A549 (cell line): ENCODE measurements around the gene AHSG.

Experiments used
- CHD4 ChIP-seq: fragments of 200-600 bp; sonication (generic); IDR thresholded peaks from 2 replicates; pipeline ENCODE4 v1.6.1; 2016; ENCODE audit warnings: antibody characterized with exemption, mild to moderate bottlenecking, borderline replicate concordance
- EP300 ChIP-seq, 2 experiments: fragments of >200 bp; sonication (Bioruptor Twin); formaldehyde crosslinking; IDR thresholded peaks; 2 replicates in 1 of 2; 3 replicates in 1 of 2; pipeline ENCODE4 v1.6.1; 2016 to 2017
- JUN ChIP-seq, 2 experiments: fragments of >200 bp; sonication (Bioruptor Twin); formaldehyde crosslinking; IDR thresholded peaks; 2 replicates in 1 of 2; 3 replicates in 1 of 2; pipeline ENCODE4 v1.6.1; 2016 to 2017
- RAD21 ChIP-seq, 2 experiments: fragments of >200 bp in 1 of 2; sonication (Bioruptor Twin) in 1 of 2; formaldehyde crosslinking in 1 of 2; IDR thresholded peaks in 1 of 2; conservative IDR thresholded peaks in 1 of 2; 2 replicates in 1 of 2; 3 replicates in 1 of 2; pipeline ENCODE4 v1.6.1; 2012 to 2018; ENCODE audit warnings: inconsistent platforms in 1 of 2
- TF ChIP-seq, protein P1 (sequence below): fragments of >200 bp; sonication (Bioruptor Twin); formaldehyde crosslinking; IDR thresholded peaks from 3 replicates; pipeline ENCODE4 v1.5.1; 2016
- TF ChIP-seq, protein P2 (sequence below): IDR thresholded peaks from 2 replicates; pipeline ENCODE4 v1.6.1; 2012

DNA sequence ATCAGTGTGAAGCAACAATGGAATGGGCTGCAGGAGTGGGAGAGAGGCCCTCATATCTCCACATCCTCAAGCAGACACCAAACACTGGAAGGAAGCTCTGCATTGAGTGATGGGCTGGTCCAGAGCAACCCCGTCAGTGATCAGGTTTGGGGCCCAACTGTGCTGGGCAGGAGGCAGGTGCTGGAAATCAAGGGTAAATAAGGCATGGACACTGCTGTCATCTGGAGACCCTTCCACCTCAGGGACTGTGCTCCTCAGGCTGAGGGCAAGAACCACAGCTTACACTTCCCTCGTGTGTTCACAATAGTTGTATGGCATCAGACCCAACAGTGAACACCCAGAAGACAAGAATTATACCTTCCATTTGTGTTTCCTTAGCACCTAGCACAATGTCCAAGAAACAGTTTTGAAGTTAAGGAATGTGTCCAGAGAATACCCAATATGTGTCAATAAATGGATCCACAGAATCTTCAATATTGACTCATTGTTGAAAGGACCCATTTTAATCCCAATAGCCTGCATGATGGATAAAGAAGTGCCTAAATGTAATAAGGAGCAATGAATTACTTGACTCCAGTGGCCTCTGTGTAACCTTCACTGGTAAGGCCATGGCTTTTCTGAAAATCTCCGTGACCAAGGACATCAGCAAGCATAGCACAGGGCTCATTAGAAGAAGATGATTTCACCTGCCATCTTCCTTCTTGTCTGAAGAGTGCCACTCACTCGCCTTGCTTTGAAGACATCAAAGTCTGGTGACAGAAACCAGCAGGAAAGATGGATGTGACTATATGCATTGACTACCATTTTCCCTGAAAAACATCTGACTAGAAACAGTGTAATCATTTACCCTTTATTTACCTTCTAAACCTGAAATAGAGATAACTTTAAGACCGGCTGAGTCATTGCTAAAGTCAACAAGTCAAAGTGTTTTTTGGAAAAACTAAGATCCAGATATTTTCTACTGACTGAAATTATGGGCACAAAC lies 7.0 kb upstream of the AHSG start:
- TF ChIP-seq, protein P1, sequence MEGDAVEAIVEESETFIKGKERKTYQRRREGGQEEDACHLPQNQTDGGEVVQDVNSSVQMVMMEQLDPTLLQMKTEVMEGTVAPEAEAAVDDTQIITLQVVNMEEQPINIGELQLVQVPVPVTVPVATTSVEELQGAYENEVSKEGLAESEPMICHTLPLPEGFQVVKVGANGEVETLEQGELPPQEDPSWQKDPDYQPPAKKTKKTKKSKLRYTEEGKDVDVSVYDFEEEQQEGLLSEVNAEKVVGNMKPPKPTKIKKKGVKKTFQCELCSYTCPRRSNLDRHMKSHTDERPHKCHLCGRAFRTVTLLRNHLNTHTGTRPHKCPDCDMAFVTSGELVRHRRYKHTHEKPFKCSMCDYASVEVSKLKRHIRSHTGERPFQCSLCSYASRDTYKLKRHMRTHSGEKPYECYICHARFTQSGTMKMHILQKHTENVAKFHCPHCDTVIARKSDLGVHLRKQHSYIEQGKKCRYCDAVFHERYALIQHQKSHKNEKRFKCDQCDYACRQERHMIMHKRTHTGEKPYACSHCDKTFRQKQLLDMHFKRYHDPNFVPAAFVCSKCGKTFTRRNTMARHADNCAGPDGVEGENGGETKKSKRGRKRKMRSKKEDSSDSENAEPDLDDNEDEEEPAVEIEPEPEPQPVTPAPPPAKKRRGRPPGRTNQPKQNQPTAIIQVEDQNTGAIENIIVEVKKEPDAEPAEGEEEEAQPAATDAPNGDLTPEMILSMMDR, result no peak
- no peak for TF ChIP-seq CHD4
- no peak for TF ChIP-seq RAD21 (conservative IDR thresholded peaks at IDR 0.05 in 1 of 2, IDR thresholded peaks at IDR 0.05 in 1 of 2)
- TF ChIP-seq JUN (IDR thresholded peaks at IDR 0.05), result no peak
- TF ChIP-seq, protein P2, sequence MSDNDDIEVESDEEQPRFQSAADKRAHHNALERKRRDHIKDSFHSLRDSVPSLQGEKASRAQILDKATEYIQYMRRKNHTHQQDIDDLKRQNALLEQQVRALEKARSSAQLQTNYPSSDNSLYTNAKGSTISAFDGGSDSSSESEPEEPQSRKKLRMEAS, result no peak
- TF ChIP-seq EP300 (IDR thresholded peaks at IDR 0.05), result no peak
